ENCODE data around the gene SORBS1.

DNA sequence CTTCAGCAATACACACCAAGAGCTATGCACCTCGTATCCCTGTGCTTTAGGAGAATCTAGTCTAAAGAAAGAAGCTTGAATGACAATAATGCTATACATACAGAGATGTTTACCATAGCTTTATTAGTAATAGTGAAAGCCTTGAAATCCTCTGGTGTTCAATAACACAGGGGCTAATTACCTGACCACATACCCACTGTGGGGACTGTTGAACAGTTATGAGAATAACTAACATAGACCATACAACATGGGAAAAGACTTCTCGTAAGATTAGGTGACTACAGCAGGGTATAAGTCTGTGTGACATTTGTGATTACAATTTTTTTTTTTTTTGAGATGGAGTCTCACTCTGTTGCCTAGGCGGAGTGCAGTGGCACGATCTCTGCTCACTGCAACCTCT lies 111.0 kb downstream of the SORBS1 start:
- TF ChIP-seq, protein P1, sequence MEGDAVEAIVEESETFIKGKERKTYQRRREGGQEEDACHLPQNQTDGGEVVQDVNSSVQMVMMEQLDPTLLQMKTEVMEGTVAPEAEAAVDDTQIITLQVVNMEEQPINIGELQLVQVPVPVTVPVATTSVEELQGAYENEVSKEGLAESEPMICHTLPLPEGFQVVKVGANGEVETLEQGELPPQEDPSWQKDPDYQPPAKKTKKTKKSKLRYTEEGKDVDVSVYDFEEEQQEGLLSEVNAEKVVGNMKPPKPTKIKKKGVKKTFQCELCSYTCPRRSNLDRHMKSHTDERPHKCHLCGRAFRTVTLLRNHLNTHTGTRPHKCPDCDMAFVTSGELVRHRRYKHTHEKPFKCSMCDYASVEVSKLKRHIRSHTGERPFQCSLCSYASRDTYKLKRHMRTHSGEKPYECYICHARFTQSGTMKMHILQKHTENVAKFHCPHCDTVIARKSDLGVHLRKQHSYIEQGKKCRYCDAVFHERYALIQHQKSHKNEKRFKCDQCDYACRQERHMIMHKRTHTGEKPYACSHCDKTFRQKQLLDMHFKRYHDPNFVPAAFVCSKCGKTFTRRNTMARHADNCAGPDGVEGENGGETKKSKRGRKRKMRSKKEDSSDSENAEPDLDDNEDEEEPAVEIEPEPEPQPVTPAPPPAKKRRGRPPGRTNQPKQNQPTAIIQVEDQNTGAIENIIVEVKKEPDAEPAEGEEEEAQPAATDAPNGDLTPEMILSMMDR (IDR thresholded peaks at IDR 0.05; ENCODE audit: insufficient read depth, low read length, poor library complexity, severe bottlenecking), result no peak
- TF ChIP-seq EZH2phosphoT487 (conservative IDR thresholded peaks at IDR 0.05; ENCODE audit: low read length), result no peak

All from SU-DHL-6 (cell line).